H1 (cell line): ENCODE measurements around the gene KMT5C. TPM values are rescaled to one million over a fixed set of nuclear protein-coding genes. Genes with fewer than 3 reads are reported as not detected.

Experiments used
- CTBP2 ChIP-seq: IDR thresholded peaks from 2 replicates; pipeline ENCODE4 v1.7.0; 2011; ENCODE audit warnings: borderline replicate concordance, mild to moderate bottlenecking, moderate library complexity, mixed read lengths, low read length; ENCODE audit not compliant: insufficient read depth, insufficient read length
- HDAC2 ChIP-seq, 2 experiments: fragments of 300-600 bp in 1 of 2; sonication (generic) in 1 of 2; IDR thresholded peaks; 2 replicates each; pipeline ENCODE4 v1.6.1; 2011 to 2012; ENCODE audit warnings: low read depth in 2 of 2, low read length in 2 of 2, mild to moderate bottlenecking in 2 of 2, moderate library complexity in 2 of 2, borderline replicate concordance in 1 of 2, inconsistent platforms in 1 of 2
- JUND ChIP-seq: IDR thresholded peaks from 2 replicates; pipeline ENCODE4 v1.6.1; 2011; ENCODE audit warnings: mild to moderate bottlenecking, improper control_type of control experiment, low read length
- KDM5A ChIP-seq: fragments of 200-600 bp; IDR thresholded peaks from 2 replicates; pipeline ENCODE4 v1.7.1; 2012; ENCODE audit warnings: mild to moderate bottlenecking, low read length, inconsistent platforms, mixed read lengths
- PHF8 ChIP-seq: fragments of 200-600 bp; sonication (generic); conservative IDR thresholded peaks from 2 replicates; pipeline ENCODE4 v1.7.1; 2012; ENCODE audit warnings: low read depth, mild to moderate bottlenecking, inconsistent platforms, low read length, moderate library complexity
- POU5F1 ChIP-seq: IDR thresholded peaks from 2 replicates; pipeline ENCODE4 v1.6.1; 2011; ENCODE audit warnings: low read depth, mild to moderate bottlenecking, low read length, moderate library complexity
- RAD21 ChIP-seq, 2 experiments: IDR thresholded peaks in 1 of 2; conservative IDR thresholded peaks in 1 of 2; 2 replicates each; pipeline ENCODE4 v1.6.1; 2011; ENCODE audit warnings: low read depth in 2 of 2, low read length in 2 of 2, improper control_type of control experiment in 1 of 2, inconsistent platforms in 1 of 2, mild to moderate bottlenecking in 1 of 2, moderate library complexity in 1 of 2
- RNF2 ChIP-seq: fragments of 200-900, 300-1000 bp; sonication (generic); IDR thresholded peaks from 2 replicates; pipeline ENCODE4 v1.7.1; 2016; ENCODE audit warnings: borderline replicate concordance, low read depth, mild to moderate bottlenecking, antibody characterized with exemption, low read length; ENCODE audit not compliant: poor library complexity, severe bottlenecking; ENCODE audit errors: missing control alignments
- SIN3A ChIP-seq, 2 experiments: IDR thresholded peaks in 1 of 2; conservative IDR thresholded peaks in 1 of 2; 2 replicates each; pipeline ENCODE4 v1.6.1; 2011 to 2012; ENCODE audit warnings: low read length in 2 of 2, improper control_type of control experiment in 1 of 2, low read depth in 1 of 2, mild to moderate bottlenecking in 1 of 2
- SP2 ChIP-seq: IDR thresholded peaks from 2 replicates; pipeline ENCODE4 v1.6.1; 2012; ENCODE audit warnings: mild to moderate bottlenecking, low read length, inconsistent platforms
- TCF12 ChIP-seq: IDR thresholded peaks from 2 replicates; pipeline ENCODE4 v1.6.1; 2011; ENCODE audit warnings: low read depth, mild to moderate bottlenecking, low read length
- ZNF274 ChIP-seq: IDR thresholded peaks from 2 replicates; pipeline ENCODE4 v1.7.0; 2012; ENCODE audit warnings: low read length, borderline replicate concordance; ENCODE audit errors: extremely low read depth
- polyA plus RNA-seq, 7 experiments: library from polyadenylated mRNA; depleted of rRNA in 3 of 7; stranded (reverse) in 5 of 7; unstranded in 2 of 7; fragments of >200 nt in 5 of 7; fragments of 200-250 nt in 2 of 7; gene quantifications; 1 replicate in 5 of 7; 2 replicates in 1 of 7; 4 replicates in 1 of 7; pipeline versions ENCODE4 v1.2.1 to v1.2.3, GENCODE V29; 2011 to 2013; ENCODE audit warnings: missing spikeins in 2 of 7, mixed read lengths in 2 of 7
- total RNA-seq: library from RNA; stranded (reverse); fragmentation: NEBNext Ultra II Directional; extraction: Animal tissue kit (Norgen Biotek cat#: 25700); gene quantifications from 2 replicates; pipeline ENCODE4 v1.2.1, GENCODE V29; 2021
- TF ChIP-seq, protein P1 (sequence below): IDR thresholded peaks from 2 replicates; pipeline ENCODE4 v1.6.1; 2012; ENCODE audit warnings: inconsistent platforms

KMT5C gene
- total and polyA plus RNA-seq, 2 of the 8 experiments (the other 6 are each of a cell fraction or from before 2014, with no cell fraction given): 24.9 to 31.5 TPM

DNA sequence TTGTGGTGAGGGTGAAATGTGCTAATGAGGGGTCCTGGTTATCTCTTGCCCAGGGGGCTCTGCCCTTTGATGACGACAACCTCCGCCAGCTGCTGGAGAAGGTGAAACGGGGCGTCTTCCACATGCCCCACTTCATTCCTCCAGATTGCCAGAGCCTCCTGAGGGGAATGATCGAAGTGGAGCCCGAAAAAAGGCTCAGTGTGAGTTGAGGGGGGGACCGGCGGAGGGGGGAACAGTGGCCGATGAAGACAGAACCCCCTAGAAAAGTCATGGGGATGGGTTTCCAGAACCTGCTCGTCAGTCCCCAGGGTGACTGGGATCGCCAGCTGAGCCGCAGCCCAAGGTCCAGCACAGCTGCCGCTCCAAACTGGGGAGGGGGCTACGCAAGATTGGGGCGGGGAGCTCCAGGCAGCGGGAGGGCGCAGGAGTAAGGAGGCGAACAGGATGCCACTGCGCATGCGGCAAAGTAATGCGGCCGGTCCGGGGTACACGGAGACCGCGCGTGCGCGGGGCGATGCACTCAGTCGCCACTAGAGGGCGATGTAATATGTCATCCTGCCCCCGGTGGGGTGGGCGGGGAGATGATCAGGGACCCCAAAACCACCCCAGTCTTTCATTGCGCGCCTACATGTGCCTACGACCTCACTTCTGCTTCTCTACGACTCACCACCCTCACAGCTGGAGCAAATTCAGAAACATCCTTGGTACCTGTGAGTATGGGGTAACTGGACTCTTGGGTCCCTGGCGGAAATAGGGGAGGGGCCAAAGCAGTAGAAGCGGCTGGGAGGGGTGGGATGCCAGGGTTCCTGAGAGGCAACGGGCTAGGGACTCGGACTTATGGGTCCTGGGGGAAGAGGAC, 38.0 kb upstream of the KMT5C start (continued):
- no peak for TF ChIP-seq SP2
- TF ChIP-seq CTBP2: no peak
- no peak for TF ChIP-seq KDM5A
- no peak for TF ChIP-seq RNF2
- no peak for TF ChIP-seq HDAC2 (IDR thresholded peaks at IDR 0.05; ENCODE audit: borderline replicate concordance in 1 of 2, low read depth in 2 of 2, low read length in 2 of 2)
- TF ChIP-seq PHF8: no peak
- no peak for TF ChIP-seq ZNF274
- TF ChIP-seq TCF12: no peak
- peak; percentile 46; the same call in 1 of the 2 replicates for TF ChIP-seq JUND
- TF ChIP-seq, protein P1, sequence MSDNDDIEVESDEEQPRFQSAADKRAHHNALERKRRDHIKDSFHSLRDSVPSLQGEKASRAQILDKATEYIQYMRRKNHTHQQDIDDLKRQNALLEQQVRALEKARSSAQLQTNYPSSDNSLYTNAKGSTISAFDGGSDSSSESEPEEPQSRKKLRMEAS: peak; percentile 57
- TF ChIP-seq POU5F1: no peak
- 0 out of 4 replicates have a peak, but pooled peaks have one; percentile 41 to 50 for TF ChIP-seq SIN3A (conservative IDR thresholded peaks at IDR 0.05 in 1 of 2, IDR thresholded peaks at IDR 0.05 in 1 of 2; ENCODE audit: low read depth in 1 of 2, low read length in 2 of 2)
- TF ChIP-seq RAD21 (IDR thresholded peaks at IDR 0.05 in 1 of 2, conservative IDR thresholded peaks at IDR 0.05 in 1 of 2; ENCODE audit: low read depth in 2 of 2, low read length in 2 of 2): peak; percentile 71 to 74
